Mammary epithelial cell (primary cell): ENCODE results near the gene MPEG1.

Source experiments
- CTCF ChIP-seq, 2 donors: IDR thresholded peaks in 1 of 2; conservative IDR thresholded peaks in 1 of 2; 2 replicates each; pipeline ENCODE4 v1.5.1; 2011 to 2012; ENCODE audit warnings: inconsistent platforms in 2 of 2, low read length in 2 of 2, mild to moderate bottlenecking in 2 of 2, control low read depth in 1 of 2, low read depth in 1 of 2; ENCODE audit not compliant: insufficient read depth in 1 of 2; ENCODE audit errors: extremely low read depth in 1 of 2
- EZH2 ChIP-seq: IDR thresholded peaks from 2 replicates; pipeline ENCODE4 v1.6.1; 2012; ENCODE audit warnings: low read length, inconsistent platforms, borderline replicate concordance

GRCh38 chr11:59216641-59217564 lies 4.2 kb upstream of the MPEG1 start:
- TF ChIP-seq CTCF (conservative IDR thresholded peaks at IDR 0.05 in 1 of 2, IDR thresholded peaks at IDR 0.05 in 1 of 2; ENCODE audit: extremely low read depth in 1 of 2, insufficient read depth in 1 of 2, low read depth in 1 of 2, low read length in 2 of 2): no peak
- no peak for TF ChIP-seq EZH2
